GM19328 (cell line): ENCODE data around the gene FAF1.

Experiments used
- ATAC-seq: cut with Tn5 transposase; IDR thresholded peaks from one replicate; pipeline ENCODE4 v1.9.1; 2021; ENCODE audit warnings: mild to moderate bottlenecking, moderate library complexity; ENCODE audit not compliant: unreplicated experiment

Gene FAF1

DNA sequence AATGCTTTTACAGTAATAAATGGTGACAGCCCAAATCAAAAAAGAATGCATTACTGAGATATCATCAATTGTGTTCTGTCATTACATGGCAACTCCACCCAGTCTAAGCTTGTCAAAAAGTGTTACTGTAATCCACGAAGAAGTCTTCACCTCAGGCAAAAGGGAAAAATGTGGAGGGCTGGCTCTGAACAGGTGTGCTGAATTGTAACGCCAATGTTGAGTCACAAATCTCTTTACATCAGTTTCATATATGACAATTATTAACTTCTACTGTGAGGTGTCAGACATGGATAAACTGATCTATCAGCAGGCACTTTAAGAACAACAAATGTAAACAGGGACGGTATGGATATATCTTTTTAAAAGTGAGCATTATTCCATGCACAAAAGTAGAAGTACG is 438.4 kb downstream of the FAF1 start:
- no peak for ATAC-seq

GRCh38 chr1:50517488-50517887 is 442.6 kb downstream of the FAF1 start:
- ATAC-seq, result no peak

DNA sequence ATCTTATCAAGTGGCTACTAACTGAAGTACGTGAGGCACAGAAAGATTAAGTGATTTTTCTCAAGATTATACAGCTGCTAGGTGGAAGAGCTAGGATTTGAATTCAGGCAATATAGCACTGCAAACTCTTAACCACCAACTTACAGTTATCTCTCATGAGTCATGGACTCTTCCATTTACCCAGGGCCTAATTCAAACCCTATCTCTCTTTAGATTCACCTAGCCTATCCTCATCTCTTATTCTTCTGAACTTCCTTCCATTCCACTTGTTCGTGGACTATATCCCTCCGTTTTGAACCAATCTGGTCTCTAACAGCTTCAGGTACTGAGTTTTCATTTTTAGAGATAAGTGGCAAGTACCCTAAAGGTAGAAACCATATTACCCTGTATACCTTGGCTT is 444.0 kb downstream of the FAF1 start:
- ATAC-seq, result no peak

DNA sequence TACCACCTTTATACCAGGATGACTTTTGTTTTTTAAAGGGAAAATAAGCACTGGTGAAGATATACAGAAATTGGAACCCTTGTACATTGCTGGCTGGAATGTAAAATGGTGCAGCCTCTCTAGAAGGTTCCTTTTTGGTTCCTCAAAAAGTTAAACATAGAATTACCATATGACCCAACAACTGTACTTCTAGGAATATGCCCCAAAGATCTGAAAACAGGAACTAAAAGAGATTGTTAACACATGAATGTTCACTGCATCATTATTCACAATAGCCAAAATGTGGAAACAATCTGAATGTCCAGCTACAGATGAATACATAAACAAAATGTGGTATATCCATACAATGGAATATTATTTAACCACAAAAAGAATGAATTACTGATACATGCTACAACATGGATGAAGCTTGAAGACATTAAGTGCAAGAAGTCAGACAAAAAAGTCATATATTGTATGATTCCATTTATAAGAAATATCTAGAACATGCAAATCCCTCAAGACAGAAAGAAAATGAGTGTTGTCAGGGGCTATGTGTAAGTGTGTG is 452.0 kb downstream of the FAF1 start:
- no peak for ATAC-seq

- ATAC-seq, result no peak
Measured at GRCh38 chr1:50505427-50505826, 454.6 kb downstream of the FAF1 start.

DNA sequence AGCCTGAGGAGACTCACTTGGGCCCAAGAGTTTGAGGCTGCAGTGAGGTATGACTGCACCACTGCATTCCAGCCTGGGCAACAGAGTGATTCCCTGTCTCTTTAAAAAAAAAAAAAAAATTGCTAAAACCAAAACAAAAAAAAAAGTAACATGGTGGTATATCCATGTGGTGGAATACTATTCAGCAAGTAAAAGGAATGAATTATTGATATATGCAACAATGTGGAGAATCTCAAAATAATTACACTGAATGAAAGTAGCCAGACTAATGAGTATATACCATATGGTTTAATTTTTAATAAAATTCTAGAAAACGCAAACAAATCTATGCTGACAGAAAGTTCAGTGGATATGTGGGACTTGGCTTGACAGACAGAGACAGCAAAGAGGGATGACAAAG is 456.6 kb downstream of the FAF1 start:
- ATAC-seq, result no peak

DNA sequence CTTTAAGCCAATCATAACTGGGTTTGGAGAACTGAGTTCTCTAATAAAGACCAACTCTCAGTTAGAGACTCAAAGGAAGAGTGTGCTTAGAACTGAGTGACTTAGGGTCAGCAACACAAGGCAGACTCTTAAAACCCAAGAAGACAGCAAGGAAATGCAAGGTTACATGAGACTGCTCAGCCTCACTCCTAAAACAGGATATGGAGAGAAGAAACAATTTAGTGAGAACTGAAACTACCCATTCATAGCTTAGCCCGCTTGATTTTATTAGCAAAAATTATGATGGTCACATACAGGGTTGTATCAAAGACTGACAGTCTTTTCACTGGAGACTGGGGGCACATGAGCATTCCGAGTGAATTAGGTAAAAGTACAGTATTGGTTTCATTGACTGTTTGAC is 457.9 kb downstream of the FAF1 start:
- no peak for ATAC-seq

GRCh38 chr1:50497007-50497406 is 463.1 kb downstream of the FAF1 start:
- ATAC-seq, result no peak

DNA sequence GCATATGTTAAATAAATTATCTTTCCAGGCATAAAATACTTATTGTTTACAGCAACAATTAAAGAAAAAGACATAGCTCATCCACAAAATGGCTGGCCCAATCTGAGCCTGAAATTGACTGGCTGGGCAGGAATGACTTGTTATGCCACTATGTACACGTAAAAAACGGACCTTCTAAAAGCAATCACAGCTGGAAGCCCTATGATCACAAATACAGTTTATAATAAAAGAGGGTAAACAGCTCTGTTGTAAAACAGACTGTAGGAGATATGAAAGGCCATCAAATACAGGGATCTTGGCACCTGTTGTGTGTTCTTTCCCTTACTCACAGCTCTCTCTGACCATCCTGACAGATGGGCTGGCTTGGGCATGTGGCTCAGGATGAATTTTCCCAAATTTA is 466.4 kb downstream of the FAF1 start:
- ATAC-seq, result no peak

DNA sequence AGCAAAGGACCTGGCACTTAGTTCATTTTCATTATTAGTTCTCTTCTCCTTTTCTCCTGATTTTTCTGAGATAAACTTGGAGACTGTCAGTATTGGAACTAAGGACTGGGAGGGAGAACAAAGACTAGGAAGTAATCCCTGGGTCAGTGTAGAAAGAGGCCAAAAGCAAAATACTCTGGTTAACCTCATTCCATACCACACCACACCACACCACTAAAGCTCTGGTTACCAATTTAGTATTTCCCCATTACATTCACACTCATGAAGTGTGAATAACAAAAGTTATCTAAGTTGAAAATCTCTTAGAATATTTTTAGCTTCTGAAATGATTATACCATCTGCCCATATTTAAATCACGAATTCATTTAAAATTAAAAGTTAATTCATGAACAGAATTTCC is 467.9 kb downstream of the FAF1 start:
- ATAC-seq, result no peak

DNA sequence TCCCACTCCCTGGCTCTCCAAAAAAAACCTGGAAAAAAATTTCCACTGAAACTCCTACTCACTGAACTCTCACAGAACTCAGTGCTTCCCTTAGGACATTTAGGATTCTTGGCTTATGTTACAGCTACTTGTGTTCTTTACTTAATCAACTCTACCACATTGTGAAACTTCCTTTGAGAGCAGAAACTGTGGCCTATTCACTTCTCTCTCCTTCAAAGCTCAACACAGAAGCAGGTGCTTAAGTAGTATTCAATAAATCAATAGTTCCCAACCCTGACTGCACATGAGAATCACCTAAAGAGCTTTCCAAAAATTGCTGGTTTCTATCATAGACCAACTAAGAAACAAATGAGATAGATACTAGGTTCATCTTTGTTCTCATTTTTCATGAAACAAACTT is 468.9 kb downstream of the FAF1 start:
- ATAC-seq, result no peak

GRCh38 chr1:50490640-50491039 is 469.4 kb downstream of the FAF1 start:
- no peak for ATAC-seq

DNA sequence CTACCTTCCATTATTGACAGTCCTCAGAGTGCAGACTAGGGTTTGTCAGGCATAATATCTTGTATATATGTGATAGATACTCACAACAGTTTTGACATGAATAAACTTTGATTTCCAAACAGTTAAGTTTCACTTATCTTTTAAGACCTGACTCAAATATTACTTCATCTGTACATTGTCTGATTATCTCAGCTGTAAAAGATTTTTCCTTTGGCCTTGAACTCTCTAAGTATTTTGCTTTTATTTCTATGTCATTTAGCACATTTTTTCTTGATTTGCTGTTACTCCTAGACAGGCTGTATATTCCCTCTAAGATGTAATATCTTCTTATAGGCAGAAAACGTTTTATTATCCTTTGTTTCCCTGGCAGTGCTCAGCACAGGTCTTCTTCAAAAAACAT is 471.2 kb downstream of the FAF1 start:
- ATAC-seq, result no peak

- no peak for ATAC-seq
Measured at GRCh38 chr1:50488356-50488755, 471.7 kb downstream of the FAF1 start.

DNA sequence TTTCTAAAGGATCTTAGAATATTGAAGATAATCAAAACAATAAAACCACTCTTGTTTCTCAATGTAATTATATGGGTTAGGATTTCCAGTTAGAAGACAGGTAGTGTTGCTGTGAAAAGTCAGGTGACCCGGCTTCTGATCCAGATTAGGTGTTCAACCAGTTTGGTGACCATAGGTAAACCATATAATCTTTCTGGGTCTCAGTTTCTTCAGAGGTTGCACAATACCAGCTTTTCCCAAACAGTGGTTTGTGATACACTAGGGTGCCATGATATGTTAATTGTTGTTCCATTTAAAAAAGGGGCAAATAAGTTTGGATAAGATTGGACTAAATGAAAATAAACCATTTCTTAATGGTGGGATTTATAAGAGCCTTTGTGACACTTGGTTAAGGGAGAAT is 472.3 kb downstream of the FAF1 start:
- no peak for ATAC-seq

DNA sequence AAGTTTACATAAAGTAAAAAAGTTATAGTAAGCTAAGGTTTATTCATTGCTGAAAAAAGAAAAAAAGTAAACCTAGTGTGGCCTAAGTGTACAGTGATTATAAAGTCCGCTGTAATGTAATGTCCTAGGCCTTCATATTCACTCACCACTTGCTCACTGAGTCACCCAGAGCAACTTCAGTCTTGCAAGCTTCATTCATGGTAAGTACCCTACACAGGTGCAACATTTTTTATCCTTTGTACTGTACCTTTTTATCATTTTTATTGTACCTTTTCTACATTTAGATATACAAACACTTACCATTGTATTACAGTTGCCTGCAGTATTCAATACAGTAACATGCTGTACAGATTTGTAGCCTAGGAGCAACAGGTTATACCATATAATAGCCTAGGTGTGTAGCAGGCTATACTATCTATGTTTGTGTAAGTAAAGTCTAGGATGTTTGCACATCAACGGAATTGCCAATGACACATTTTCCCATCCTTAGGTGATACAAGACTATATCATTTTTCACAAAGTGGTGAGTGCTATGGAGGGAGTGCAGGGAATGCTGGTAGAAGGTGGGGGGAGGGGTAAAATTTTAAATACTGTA is 478.8 kb downstream of the FAF1 start:
- no peak for ATAC-seq

GRCh38 chr1:50476800-50477199 is 483.3 kb downstream of the FAF1 start:
- ATAC-seq, result no peak

- no peak for ATAC-seq
Measured at GRCh38 chr1:50474859-50475809, 484.9 kb downstream of the FAF1 start.

DNA sequence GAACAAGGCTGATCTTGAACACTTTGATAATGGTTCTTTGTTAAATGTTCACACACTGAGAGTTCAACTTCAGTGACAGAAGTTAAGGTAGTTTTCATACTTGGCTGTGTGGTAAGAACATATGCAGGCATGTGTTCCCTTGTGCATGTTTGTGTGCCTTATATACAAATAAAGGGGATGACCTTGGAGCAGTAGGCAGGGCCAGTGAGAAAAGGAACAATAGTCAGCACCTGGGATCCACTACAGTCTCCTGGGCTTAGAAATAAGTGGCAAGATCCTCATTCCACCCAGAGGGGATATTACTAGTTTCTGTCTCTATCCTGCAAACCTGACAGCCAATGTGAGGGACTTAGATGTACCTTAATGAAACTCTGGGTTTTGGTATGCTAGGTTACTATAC is 486.6 kb downstream of the FAF1 start:
- ATAC-seq, result no peak

- ATAC-seq, result no peak
Measured at GRCh38 chr1:50471967-50472366, 488.1 kb downstream of the FAF1 start.

- no peak for ATAC-seq
Measured at GRCh38 chr1:50462964-50463363, 497.1 kb downstream of the FAF1 start.

- ATAC-seq, result no peak
Measured at GRCh38 chr1:50458507-50458906, 501.6 kb downstream of the FAF1 start.
